ENCODE measurements around the gene SPTLC3.

The SPTLC3 gene

DNA sequence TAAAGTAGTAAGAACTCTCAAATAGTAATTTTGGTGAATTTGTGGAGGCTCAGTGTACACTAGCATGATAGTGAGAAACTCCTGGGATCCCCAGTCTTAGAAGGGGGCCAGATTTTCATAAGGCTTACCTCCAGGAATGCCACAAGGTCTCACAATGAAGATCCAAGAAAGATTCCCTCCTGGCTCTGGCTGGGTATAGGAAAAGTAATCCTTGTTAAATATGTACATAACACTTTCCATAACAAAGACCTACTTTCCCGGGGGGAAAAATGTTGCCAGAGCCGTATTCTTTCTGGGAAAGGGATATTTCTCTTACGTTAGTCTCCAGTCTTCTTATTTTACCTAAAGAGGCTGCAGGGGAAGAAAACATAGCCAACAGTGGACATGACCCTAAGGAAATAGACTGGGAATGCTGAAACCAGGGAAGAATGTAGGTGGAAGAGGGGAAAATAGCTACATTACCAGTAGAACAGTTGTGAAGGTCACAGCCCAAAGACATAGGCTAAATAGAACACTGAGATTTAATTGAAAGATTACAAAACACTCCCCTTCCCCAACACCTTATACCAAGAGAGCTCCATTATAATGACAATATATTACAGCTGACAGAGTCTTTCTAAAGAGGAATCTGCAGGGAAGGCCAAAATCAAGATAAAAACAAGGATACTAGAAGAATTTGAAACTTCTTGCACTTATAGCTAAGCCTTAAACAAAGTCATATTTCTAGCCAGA lies 177.4 kb downstream of the SPTLC3 start:
- H3K23ac ChIP-seq (ENCODE audit: low read length in 2 of 2): no peak overlapping the region
- H4K91ac ChIP-seq (ENCODE audit: low read length): no peak overlapping the region
- H3K9me3 ChIP-seq (ENCODE audit: control insufficient read depth, low read length): peaks cover 3% of the 10 kb centered on the region
- H3K14ac ChIP-seq (ENCODE audit: low read length in 2 of 2): no peak overlapping the region
- 95% methylated on average over 2 of the region's 3 CpGs for WGBS
- no peak overlapping the region for H3K27ac ChIP-seq (ENCODE audit: low read length, poor library complexity, severe bottlenecking)
- H2AFZ ChIP-seq (ENCODE audit: low read depth, low read length): no peak overlapping the region
- H3K4ac ChIP-seq (ENCODE audit: low read depth in 1 of 2, low read length in 2 of 2): no peak overlapping the region
- no peak overlapping the region for H3K4me3 ChIP-seq (ENCODE audit: insufficient read depth in 1 of 2, low read depth in 1 of 2, low read length in 2 of 2)
- H3K9ac ChIP-seq (ENCODE audit: low read length): no peak overlapping the region
- H3K36me3 ChIP-seq (ENCODE audit: control insufficient read depth in 1 of 2, insufficient read depth in 2 of 2, low read depth in 1 of 2, low read length in 2 of 2): no peaks in the 10 kb centered on the region
- H3K79me1 ChIP-seq (replicated peaks; ENCODE audit: low read length, poor library complexity, severe bottlenecking): no peaks in the 10 kb centered on the region
- no peaks in the 10 kb centered on the region for H3K27me3 ChIP-seq (ENCODE audit: control insufficient read depth in 1 of 2, insufficient read depth in 1 of 2, low read length in 2 of 2)
- H2BK5ac ChIP-seq (ENCODE audit: low read depth, low read length, poor library complexity, severe bottlenecking): no peak overlapping the region
- H4K8ac ChIP-seq (ENCODE audit: low read length): no peak overlapping the region
- no peak overlapping the region for H3K4me2 ChIP-seq (ENCODE audit: low read length, poor library complexity, severe bottlenecking)
- no peak overlapping the region for H3K18ac ChIP-seq (ENCODE audit: low read depth in 1 of 2, low read length in 2 of 2)
- H2BK120ac ChIP-seq (ENCODE audit: low read depth, low read length): no peak overlapping the region
- H2BK12ac ChIP-seq (ENCODE audit: low read length in 2 of 2): no peak overlapping the region
- H2BK15ac ChIP-seq (ENCODE audit: low read depth, poor library complexity, severe bottlenecking): no peak overlapping the region
- H3K4me1 ChIP-seq (ENCODE audit: control insufficient read depth, insufficient read depth, low read depth, low read length): no peaks in the 10 kb centered on the region
- no peak overlapping the region for H2AK5ac ChIP-seq (ENCODE audit: low read length, severe bottlenecking)
- DNase-seq: no peak

DNA sequence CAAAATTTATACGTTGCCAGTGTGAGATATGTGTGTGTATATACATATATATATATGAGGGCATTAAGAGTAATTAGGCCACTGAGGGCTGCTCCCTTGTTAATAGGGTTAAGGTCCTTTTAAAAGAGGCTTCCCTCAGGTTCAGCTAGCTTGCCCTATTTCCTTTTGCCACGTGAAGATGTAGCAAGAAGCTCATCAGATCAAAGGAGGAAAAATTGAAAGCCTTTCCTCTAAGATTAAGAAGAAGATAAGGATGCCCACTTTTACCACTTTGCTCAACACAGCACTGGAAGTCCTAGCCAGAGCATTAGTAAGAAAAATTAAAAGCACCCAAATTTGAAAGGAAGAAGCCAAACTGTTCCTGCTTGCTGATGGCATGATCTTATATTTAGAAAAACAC lies 179.1 kb downstream of the SPTLC3 start:
- Histone ChIP-seq H4K8ac (ENCODE audit: low read length) (no peak overlapping the region), H2BK120ac (ENCODE audit: low read depth, low read length) (no peak overlapping the region), H3K14ac (ENCODE audit: low read length in 2 of 2) (no peak overlapping the region), H3K27me3 (ENCODE audit: control insufficient read depth in 1 of 2, insufficient read depth in 1 of 2, low read length in 2 of 2) (peaks cover 0 to 3% of the 10 kb centered on the region in 2 experiments), H3K9me3 (ENCODE audit: control insufficient read depth, low read length) (peaks cover 3% of the 10 kb centered on the region), H2AFZ (ENCODE audit: low read depth, low read length) (no peak overlapping the region), H3K79me1 (replicated peaks; ENCODE audit: low read length, poor library complexity, severe bottlenecking) (no peaks in the 10 kb centered on the region), H3K9ac (ENCODE audit: low read length) (no peak overlapping the region), H2BK12ac (ENCODE audit: low read length in 2 of 2) (no peak overlapping the region), H3K4ac (ENCODE audit: low read depth in 1 of 2, low read length in 2 of 2) (no peak overlapping the region), H3K36me3 (ENCODE audit: control insufficient read depth in 1 of 2, insufficient read depth in 2 of 2, low read depth in 1 of 2, low read length in 2 of 2) (no peaks in the 10 kb centered on the region), H2BK5ac (ENCODE audit: low read depth, low read length, poor library complexity, severe bottlenecking) (no peak overlapping the region), H3K27ac (ENCODE audit: low read length, poor library complexity, severe bottlenecking) (no peak overlapping the region), H3K4me3 (ENCODE audit: insufficient read depth in 1 of 2, low read depth in 1 of 2, low read length in 2 of 2) (no peak overlapping the region), H3K18ac (ENCODE audit: low read depth in 1 of 2, low read length in 2 of 2) (no peak overlapping the region), H2BK15ac (ENCODE audit: low read depth, poor library complexity, severe bottlenecking) (no peak overlapping the region), H3K23ac (ENCODE audit: low read length in 2 of 2) (no peak overlapping the region), H3K4me2 (ENCODE audit: low read length, poor library complexity, severe bottlenecking) (no peak overlapping the region), H2AK5ac (ENCODE audit: low read length, severe bottlenecking) (no peak overlapping the region), H3K4me1 (ENCODE audit: control insufficient read depth, insufficient read depth, low read depth, low read length) (no peaks in the 10 kb centered on the region), H4K91ac (ENCODE audit: low read length) (no peak overlapping the region)
- no peak for DNase-seq
- 100% methylated on average over 1 of the region's 2 CpGs for WGBS

DNA sequence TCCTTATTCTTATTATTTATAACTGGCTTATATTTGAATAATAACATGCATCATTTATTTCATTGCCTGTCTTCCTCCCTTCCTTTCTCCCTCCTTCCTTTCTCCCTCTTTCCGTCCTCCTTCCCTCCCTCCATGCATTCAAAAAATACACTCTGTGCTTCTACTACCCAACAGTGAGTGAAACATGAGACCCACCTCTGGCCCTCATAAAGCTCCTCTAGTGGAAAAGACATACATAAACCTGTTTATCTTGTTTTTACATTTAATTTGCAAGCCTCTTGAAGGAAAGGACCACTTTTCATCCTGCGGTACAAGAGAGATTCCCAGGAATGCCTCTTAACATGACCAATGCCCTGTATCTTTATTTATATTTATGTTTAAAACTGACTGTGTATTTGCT lies 190.5 kb downstream of the SPTLC3 start:
- no peak overlapping the region for H2BK5ac ChIP-seq (ENCODE audit: low read depth, low read length, poor library complexity, severe bottlenecking)
- H3K36me3 ChIP-seq (ENCODE audit: control insufficient read depth in 1 of 2, insufficient read depth in 2 of 2, low read depth in 1 of 2, low read length in 2 of 2): no peaks in the 10 kb centered on the region
- 79% methylated on average over 1 of the region's 2 CpGs for WGBS
- no peak overlapping the region for H3K4me3 ChIP-seq (ENCODE audit: insufficient read depth in 1 of 2, low read depth in 1 of 2, low read length in 2 of 2)
- H4K91ac ChIP-seq (ENCODE audit: low read length): no peak overlapping the region
- no peaks in the 10 kb centered on the region for H3K4me1 ChIP-seq (ENCODE audit: control insufficient read depth, insufficient read depth, low read depth, low read length)
- no peak overlapping the region for H3K18ac ChIP-seq (ENCODE audit: low read depth in 1 of 2, low read length in 2 of 2)
- H3K4me2 ChIP-seq (ENCODE audit: low read length, poor library complexity, severe bottlenecking): no peak overlapping the region
- H3K4ac ChIP-seq (ENCODE audit: low read depth in 1 of 2, low read length in 2 of 2): no peak overlapping the region
- no peak for DNase-seq
- H4K8ac ChIP-seq (ENCODE audit: low read length): no peak overlapping the region
- H3K27ac ChIP-seq (ENCODE audit: low read length, poor library complexity, severe bottlenecking): no peak overlapping the region
- H3K23ac ChIP-seq (ENCODE audit: low read length in 2 of 2): no peak overlapping the region
- no peaks in the 10 kb centered on the region for H3K79me1 ChIP-seq (replicated peaks; ENCODE audit: low read length, poor library complexity, severe bottlenecking)
- H2BK120ac ChIP-seq (ENCODE audit: low read depth, low read length): no peak overlapping the region
- no peak overlapping the region for H3K14ac ChIP-seq (ENCODE audit: low read length in 2 of 2)
- no peak overlapping the region for H2AK5ac ChIP-seq (ENCODE audit: low read length, severe bottlenecking)
- no peak overlapping the region for H2AFZ ChIP-seq (ENCODE audit: low read depth, low read length)
- no peak overlapping the region for H2BK12ac ChIP-seq (ENCODE audit: low read length in 2 of 2)
- no peak overlapping the region for H2BK15ac ChIP-seq (ENCODE audit: low read depth, poor library complexity, severe bottlenecking)
- no peaks in the 10 kb centered on the region for H3K9me3 ChIP-seq (ENCODE audit: control insufficient read depth, low read length)
- H3K9ac ChIP-seq (ENCODE audit: low read length): no peak overlapping the region
- H3K27me3 ChIP-seq (ENCODE audit: control insufficient read depth in 1 of 2, insufficient read depth in 1 of 2, low read length in 2 of 2): no peaks in the 10 kb centered on the region

DNA sequence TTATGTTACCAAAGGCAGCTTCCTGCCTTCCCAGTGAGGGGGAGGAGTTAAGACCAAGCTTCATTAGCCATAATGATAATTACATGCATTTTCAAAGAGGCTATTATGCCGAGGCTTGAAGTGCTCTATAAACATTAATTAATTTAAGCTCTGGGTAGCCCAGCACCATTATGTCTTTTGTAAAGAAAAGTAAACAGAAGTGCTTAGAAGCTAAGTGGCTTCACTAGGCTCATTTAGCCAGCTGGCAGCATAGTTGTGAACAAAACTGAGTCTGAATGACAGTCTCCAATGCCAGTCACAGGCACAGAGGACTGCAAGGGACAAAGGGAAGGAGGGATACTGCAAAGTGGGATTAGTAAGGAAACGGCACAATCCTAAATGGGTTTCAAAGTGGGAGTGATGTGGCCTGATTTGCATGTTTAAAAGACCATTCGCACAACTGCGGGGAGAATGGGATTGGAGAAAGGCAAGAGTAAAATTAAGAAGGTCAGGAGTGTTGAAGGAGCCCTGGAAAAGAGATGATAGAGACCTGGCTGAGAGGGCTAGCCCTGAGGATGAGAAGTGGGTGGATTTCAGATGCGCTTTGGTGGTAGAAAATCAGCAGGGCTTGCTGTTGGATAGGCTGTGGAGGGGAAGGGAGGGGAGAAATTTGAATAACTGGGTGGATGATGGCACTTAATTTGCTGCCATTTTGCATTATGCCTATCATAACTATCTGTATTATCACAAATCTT lies 192.2 kb downstream of the SPTLC3 start:
- no peak overlapping the region for H2BK15ac ChIP-seq (ENCODE audit: low read depth, poor library complexity, severe bottlenecking)
- no peak overlapping the region for H4K91ac ChIP-seq (ENCODE audit: low read length)
- no peak overlapping the region for H2AFZ ChIP-seq (ENCODE audit: low read depth, low read length)
- H3K23ac ChIP-seq (ENCODE audit: low read length in 2 of 2): no peak overlapping the region
- no peak overlapping the region for H4K8ac ChIP-seq (ENCODE audit: low read length)
- H3K4ac ChIP-seq (ENCODE audit: low read depth in 1 of 2, low read length in 2 of 2): no peak overlapping the region
- DNase-seq: no peak
- peaks cover 1% of the 10 kb centered on the region for H3K4me1 ChIP-seq (ENCODE audit: control insufficient read depth, insufficient read depth, low read depth, low read length)
- no peaks in the 10 kb centered on the region for H3K27me3 ChIP-seq (ENCODE audit: control insufficient read depth in 1 of 2, insufficient read depth in 1 of 2, low read length in 2 of 2)
- WGBS: 31% methylated on average over 4 of the region's 5 CpGs
- H2AK5ac ChIP-seq (ENCODE audit: low read length, severe bottlenecking): no peak overlapping the region
- no peak overlapping the region for H3K9ac ChIP-seq (ENCODE audit: low read length)
- H2BK12ac ChIP-seq (ENCODE audit: low read length in 2 of 2): no peak overlapping the region
- no peaks in the 10 kb centered on the region for H3K79me1 ChIP-seq (replicated peaks; ENCODE audit: low read length, poor library complexity, severe bottlenecking)
- H3K9me3 ChIP-seq (ENCODE audit: control insufficient read depth, low read length): no peaks in the 10 kb centered on the region
- no peaks in the 10 kb centered on the region for H3K36me3 ChIP-seq (ENCODE audit: control insufficient read depth in 1 of 2, insufficient read depth in 2 of 2, low read depth in 1 of 2, low read length in 2 of 2)
- no peak overlapping the region for H3K18ac ChIP-seq (ENCODE audit: low read depth in 1 of 2, low read length in 2 of 2)
- H3K14ac ChIP-seq (ENCODE audit: low read length in 2 of 2): no peak overlapping the region
- no peak overlapping the region for H3K4me3 ChIP-seq (ENCODE audit: insufficient read depth in 1 of 2, low read depth in 1 of 2, low read length in 2 of 2)
- H3K27ac ChIP-seq (ENCODE audit: low read length, poor library complexity, severe bottlenecking): no peak overlapping the region
- no peak overlapping the region for H2BK5ac ChIP-seq (ENCODE audit: low read depth, low read length, poor library complexity, severe bottlenecking)
- no peak overlapping the region for H3K4me2 ChIP-seq (ENCODE audit: low read length, poor library complexity, severe bottlenecking)
- H2BK120ac ChIP-seq (ENCODE audit: low read depth, low read length): no peak overlapping the region
